Right lung (tissue), 5 donors: ENCODE results near the gene CCN2. TPM values are rescaled to one million over a fixed set of nuclear protein-coding genes. Genes with fewer than 3 reads are reported as not detected.
"Not testable (repeated sequence)": the region's sequence is repeated elsewhere in the genome, so short reads cannot be mapped to it uniquely, and the experiment has no call there.

Experiments
- DNase-seq, 2 donors: peaks; one replicate each; pipeline ENCODE4 v3.0.0-alpha.2; 2013
- polyA plus RNA-seq, 5 donors: library from polyadenylated mRNA; unstranded; fragments of 120-200 nt; gene quantifications; one replicate each; pipeline versions ENCODE4 v1.2.1 to v1.2.3, GENCODE V29; 2013; ENCODE audit warnings: inconsistent platforms in 1 of 5, low replicate concordance in 1 of 5; ENCODE audit not compliant: insufficient read length in 5 of 5, insufficient read depth in 1 of 5

Gene CCN2
- polyA plus RNA-seq, 5 donors, result 18.6 to 108 (median 78.1) TPM

DNA sequence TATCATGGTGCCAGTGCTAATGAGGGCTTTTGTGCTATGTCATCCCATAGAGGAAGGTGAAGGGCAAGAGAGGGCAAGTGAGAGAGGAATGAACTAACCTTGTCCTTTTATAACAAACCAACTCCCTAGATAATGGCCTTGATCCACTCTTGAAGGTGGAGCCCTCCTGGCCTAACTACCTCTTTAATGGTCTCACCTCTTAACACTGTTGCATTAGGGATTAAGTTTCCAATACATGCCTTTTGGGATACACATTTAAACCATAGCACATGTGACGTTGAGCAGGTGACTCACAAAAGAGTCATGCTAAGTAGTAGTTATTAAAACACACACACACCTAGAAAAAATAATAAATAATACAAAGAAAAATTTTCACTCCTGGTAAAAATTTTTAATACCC, 36.9 kb downstream of the CCN2 start:
- no peak for DNase-seq

DNA sequence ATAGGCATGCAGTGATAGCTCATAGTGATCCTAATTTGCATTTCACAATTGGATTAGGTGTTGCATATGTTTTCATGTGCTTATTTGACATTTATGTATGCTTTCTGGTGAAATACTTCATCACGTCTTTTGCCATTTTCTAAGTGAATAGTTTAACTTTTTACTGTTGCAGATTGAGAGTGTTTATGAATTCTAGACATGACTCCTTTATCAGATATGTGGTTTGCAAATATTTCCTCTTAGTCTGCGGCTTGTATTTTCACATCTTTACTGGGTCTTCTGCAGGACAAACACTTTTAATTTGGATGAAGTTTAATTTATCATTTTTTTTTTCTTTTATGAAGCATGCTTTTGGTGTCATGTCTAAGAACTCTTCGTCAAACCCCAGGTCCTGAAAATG, 39.2 kb downstream of the CCN2 start:
- DNase-seq, result no peak

DNA sequence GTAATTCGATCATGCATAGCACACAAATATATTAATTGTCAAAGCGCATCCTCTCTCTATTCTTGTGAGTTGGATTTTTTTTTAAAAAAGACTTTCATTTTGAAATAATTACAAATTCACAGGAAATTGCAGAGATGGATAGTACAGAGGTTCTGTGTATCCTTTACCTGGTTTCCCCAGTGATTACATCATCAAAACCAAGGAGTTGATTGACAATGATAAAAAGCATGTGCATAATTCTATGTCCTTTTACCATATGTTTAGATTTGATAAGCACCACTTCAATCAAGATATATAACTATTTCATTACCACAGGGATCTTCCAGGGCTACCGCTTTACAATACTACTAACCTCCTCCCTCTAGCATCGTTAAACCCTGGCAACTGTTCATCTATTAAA, 40.2 kb downstream of the CCN2 start:
- DNase-seq, result no peak

DNA sequence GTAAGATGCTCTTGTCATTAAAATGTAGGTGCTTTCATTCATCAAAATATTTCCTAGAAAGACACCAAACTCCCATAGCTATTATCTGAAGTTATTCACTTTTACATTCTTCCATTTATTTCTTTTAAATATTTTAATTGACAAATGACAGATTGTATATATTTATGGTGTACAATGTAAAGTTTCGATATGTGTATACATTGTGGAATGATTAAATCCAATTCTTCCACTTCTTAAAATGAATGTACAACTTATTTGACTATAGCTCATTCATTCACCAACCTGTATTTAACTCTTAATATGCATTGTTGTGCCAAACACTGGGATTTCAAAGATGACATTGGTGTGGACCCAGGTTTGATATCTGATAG, 41.0 kb downstream of the CCN2 start:
- DNase-seq, result no peak

DNA sequence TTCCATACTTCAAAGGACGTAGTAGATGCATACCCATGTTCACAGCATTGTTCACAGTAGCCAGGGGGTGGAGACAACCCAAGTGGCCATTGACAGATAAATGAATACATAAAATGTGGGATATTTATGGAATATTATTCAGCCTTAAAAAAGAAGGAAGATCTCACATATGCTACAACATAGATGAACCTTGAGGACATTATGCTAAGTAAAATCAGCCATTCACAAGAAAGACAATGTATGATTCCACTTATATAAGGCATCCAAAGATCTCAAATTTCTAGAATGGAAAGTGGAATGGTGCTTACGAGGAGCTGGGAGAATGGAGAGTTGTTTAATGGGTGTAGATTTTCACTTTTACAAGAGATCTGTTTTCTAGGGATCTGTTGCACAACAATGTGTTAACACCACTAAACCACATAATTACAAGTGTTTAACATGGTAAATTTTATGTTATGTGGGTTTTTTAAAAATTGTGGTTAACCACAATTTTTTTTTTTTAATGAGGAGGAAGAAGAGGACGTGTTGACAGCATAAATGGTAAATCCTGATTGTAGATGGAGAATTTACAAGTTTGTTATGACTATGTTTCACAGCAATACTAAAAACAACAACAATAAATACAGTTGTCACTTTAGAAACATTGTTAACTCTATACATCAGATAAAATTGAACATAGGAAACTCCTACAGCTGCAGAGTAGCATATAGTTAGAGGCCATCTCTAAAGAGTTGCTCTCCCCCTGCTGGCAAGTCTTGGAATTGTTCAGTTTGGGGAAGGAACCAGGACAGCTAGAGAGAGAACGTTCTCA, 41.6 kb downstream of the CCN2 start:
- peak; percentile 26 to 45 for DNase-seq

DNA sequence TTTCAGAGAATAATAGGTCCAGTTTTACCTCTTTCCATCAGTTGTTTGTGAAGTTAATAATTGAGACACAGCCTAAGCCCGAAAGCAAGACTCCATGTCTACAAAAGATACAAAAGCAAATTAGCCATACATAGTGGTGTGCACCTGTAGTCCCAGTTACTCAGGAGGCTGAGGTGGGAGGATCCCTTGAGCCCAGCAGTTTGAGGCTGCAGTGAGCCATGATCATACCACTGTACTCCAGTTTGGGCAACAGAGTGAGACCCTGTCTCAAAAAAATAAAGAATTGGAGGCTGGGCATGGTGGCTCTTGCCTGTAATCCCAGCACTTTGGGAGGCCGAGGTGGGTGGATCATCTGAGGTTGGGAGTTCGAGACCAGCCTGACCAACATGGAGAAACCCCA, 42.4 kb downstream of the CCN2 start:
- DNase-seq, result not testable (repeated sequence)

DNA sequence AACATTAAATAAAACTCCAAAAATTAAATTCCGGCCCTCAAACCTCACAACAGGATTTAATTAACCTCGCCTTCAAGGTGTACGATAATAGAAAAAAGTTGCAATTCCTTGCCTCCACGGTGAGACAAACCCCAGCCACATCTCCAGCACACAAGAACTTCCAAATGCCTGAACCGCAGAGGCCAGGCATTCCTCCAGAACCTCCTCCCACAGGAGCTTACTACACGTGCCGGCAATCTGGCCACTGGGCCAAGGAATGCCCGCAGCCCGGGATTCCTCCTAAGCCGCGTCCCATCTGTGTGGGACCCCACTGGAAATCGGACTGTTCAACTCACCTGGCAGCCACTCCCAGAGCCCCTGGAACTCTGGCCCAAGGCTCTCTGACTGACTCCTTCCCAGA, 47.4 kb downstream of the CCN2 start:
- not testable (repeated sequence) for DNase-seq

DNA sequence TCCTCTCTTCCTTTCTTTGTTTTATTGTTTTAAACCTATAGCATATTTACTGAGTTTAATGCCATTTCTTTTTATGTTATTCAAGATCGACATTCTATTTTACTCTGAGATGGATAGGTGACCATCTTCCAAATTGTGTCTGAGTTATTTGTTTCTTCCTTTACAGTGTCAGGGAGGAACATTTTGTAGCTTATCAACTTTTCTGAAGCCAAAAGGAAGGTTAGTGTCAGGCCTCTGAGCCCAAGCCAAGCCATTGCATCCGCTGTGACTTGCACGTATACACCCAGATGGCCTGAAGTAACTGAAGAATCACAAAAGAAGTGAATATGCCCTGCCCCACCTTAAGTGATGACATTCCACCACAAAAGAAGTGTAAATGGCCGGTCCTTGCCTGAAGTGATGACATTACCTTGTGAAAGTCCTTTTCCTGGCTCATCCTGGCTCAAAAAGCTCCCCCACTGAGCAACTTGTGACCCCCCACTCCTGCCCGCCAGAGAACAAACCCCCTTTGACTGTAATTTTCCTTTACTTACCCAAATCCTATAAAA, 49.8 kb downstream of the CCN2 start:
- DNase-seq, result not testable (repeated sequence)

DNA sequence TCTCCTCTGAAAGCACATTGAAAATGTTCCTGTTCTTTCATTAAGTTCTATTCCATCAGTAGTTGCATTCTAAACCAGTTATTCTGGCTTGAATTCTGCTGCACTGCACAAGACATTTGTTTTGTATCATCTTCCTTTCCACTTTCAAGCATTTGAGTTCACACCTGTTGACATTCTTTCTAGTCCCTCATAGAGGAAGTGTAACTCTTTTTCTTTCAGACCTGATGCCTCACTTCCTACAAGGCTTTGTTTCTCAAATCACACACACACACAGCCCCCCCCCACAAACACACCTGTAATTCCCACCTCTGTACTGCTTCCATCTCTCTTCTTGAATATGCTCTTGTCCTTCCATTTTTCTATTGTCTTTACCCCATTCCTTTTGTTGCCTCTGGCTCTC, 50.9 kb downstream of the CCN2 start:
- DNase-seq, result no peak

DNA sequence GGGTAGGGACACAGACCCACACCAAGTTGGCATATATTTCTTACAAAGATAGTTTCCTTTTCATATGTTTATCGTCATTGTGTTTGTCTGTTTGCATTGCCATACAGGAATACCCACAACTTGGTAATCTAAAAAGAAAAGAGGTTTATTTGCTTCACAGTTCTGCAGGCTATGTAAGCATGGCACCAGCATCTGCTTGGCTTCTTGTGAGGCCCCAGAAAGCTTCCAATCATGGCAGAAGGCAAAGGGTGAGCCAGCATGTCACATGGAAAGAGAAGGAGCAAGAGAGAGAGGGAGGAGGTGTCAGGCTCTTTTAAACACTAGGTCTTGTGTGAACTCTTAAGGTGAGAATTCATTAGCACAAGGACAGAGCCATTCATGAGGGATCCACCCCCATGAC, 52.5 kb downstream of the CCN2 start:
- DNase-seq, result no peak

Other genes starting within 250 kb of the CCN2 start
- under 1 TPM in 1 of 5 donors, not detected in 4; 0.29 TPM for gene OR2A4, start 250.0 kb downstream of the CCN2 start, polyA plus RNA-seq
- gene CTAGE9, start 240.4 kb downstream of the CCN2 start, polyA plus RNA-seq, result not detected
- gene ENPP1, start 143.4 kb downstream of the CCN2 start, polyA plus RNA-seq, result 1 to 10 TPM; 1.3 to 2.4 (median 1.9) TPM